GM23248 (cell line): Measurements from ENCODE around the gene MAGEC1.

Experiments used
- EZH2 ChIP-seq: fragments of 200-600 bp; sonication (generic); IDR thresholded peaks from 2 replicates; pipeline ENCODE4 v1.6.1; 2018; ENCODE audit warnings: antibody characterized with exemption, mild to moderate bottlenecking; ENCODE audit not compliant: insufficient read depth, poor library complexity, severe bottlenecking
- EZH2phosphoT487 ChIP-seq: fragments of 200-600 bp; sonication (generic); IDR thresholded peaks from 2 replicates; pipeline ENCODE4 v1.6.1; 2018; ENCODE audit warnings: antibody characterized with exemption, moderate library complexity, mild to moderate bottlenecking, low read depth; ENCODE audit not compliant: insufficient read depth

GRCh38 chrX:141947350-141947749 is 43.7 kb downstream of the MAGEC1 start:
- TF ChIP-seq EZH2, result no peak
- TF ChIP-seq EZH2phosphoT487, result no peak
